GM12878 (cell line): ENCODE results near the gene ATP13A4. TPM values are rescaled to one million over a fixed set of nuclear protein-coding genes. Genes with fewer than 3 reads are reported as not detected.

ENCODE experiments used
- ATAC-seq: fragments of 200-7000 bp; cut with Tn5 transposase; 3 replicates; pipeline ENCODE4 v1.9.1; 2020; ENCODE audit warnings: mild to moderate bottlenecking, moderate library complexity
- BruUV-seq: library from RNA; stranded (reverse); fragments of 400-500 nt; replicated peaks from 2 replicates; lab custom pipeline; 2021; lab: Mats Ljungman, UMichigan
- CTCF ChIA-PET: fragments of 300-600 bp; sonication (Branson Sonifier 250); formaldehyde crosslinking; extraction: SDS; loops from one replicate; lab custom pipeline; 2021; ENCODE audit warnings: inconsistent platforms; lab: Yijun Ruan, JAX
- POLR2A ChIA-PET: fragments of 350-600 bp; formaldehyde crosslinking; extraction: SDS; loops from one replicate; lab custom pipeline; 2021; ENCODE audit warnings: inconsistent platforms; lab: Charles Lee
- RAD21 ChIA-PET: fragments of 300-600 bp; sonication (Branson Sonifier 250); formaldehyde crosslinking; loops from one replicate; lab custom pipeline; 2023; ENCODE audit warnings: antibody characterized with exemption; ENCODE audit not compliant: unreplicated experiment; lab: Charles Lee
- SMC1A ChIA-PET: fragments of 300-600 bp; sonication (Branson Sonifier 250); formaldehyde crosslinking; loops from one replicate; lab custom pipeline; 2023; ENCODE audit not compliant: unreplicated experiment, uncharacterized antibody; lab: Charles Lee
- DNase-seq: peaks from one replicate; pipeline ENCODE4 v3.0.0-alpha.2; 2011; ENCODE audit warnings: low read depth, low spot score
- FAIRE-seq: peaks from 3 replicates; lab custom pipeline; 2011; peaks lifted over from hg19 to GRCh38; lab: Jason Lieb, UNC
- H2AFZ ChIP-seq: 2 replicates; pipeline ENCODE4 v1.6.0; 2011; ENCODE audit warnings: low read depth, low read length, control low read depth; ENCODE audit not compliant: control insufficient read depth
- H3K27ac ChIP-seq: 2 replicates; pipeline ENCODE4 v1.5.1; 2011; ENCODE audit warnings: control low read depth; ENCODE audit not compliant: control insufficient read depth, insufficient read depth
- H3K27me3 ChIP-seq, 2 experiments: replicated peaks in 1 of 2; 2 replicates each; pipeline versions ENCODE4 v1.6.0 to v1.6.1; 2011; ENCODE audit warnings: low read length in 1 of 2; ENCODE audit not compliant: control insufficient read depth in 2 of 2, insufficient read depth in 2 of 2
- H3K36me3 ChIP-seq, 2 experiments: 2 replicates each; pipeline ENCODE4 v1.5.1; 2011; ENCODE audit warnings: low read length in 1 of 2; ENCODE audit not compliant: control insufficient read depth in 2 of 2, insufficient read depth in 2 of 2
- H3K4me1 ChIP-seq: 2 replicates; pipeline ENCODE4 v1.6.1; 2011; ENCODE audit warnings: mild to moderate bottlenecking, low read length, moderate library complexity, mixed read lengths; ENCODE audit not compliant: control insufficient read depth, insufficient read depth
- H3K4me2 ChIP-seq: 2 replicates; pipeline ENCODE4 v1.6.0; 2011; ENCODE audit warnings: control low read depth; ENCODE audit not compliant: control insufficient read depth, insufficient read depth
- H3K4me3 ChIP-seq: fragments of 200-600 bp; sonication (generic); 2 replicates; pipeline ENCODE4 v1.5.1; 2016
- H3K79me2 ChIP-seq: 2 replicates; pipeline ENCODE4 v1.6.0; 2011; ENCODE audit warnings: low read length; ENCODE audit not compliant: control insufficient read depth, insufficient read depth
- H3K9ac ChIP-seq: 2 replicates; pipeline ENCODE4 v1.8.0; 2011; ENCODE audit warnings: low read length, control low read depth, mixed read lengths; ENCODE audit not compliant: control insufficient read depth, insufficient read depth
- H3K9me3 ChIP-seq: replicated peaks from 3 replicates; pipeline ENCODE4 v1.5.1; 2011; ENCODE audit warnings: mild to moderate bottlenecking, low read length; ENCODE audit not compliant: control insufficient read depth, insufficient read depth
- H4K20me1 ChIP-seq: 2 replicates; pipeline ENCODE4 v1.6.0; 2011; ENCODE audit not compliant: control insufficient read depth, insufficient read depth
- CEBPB ChIP-seq, 2 experiments: fragments of 150-350 bp in 1 of 2; IDR thresholded peaks; 2 replicates each; pipeline ENCODE4 v1.6.1; 2012 to 2014; ENCODE audit warnings: low read depth in 2 of 2, low read length in 2 of 2, borderline replicate concordance in 1 of 2, inconsistent platforms in 1 of 2
- CHD1 ChIP-seq: IDR thresholded peaks from 2 replicates; pipeline ENCODE4 v1.6.1; 2012; ENCODE audit warnings: low read depth, low read length, improper control_type of control experiment
- CTCF ChIP-seq, 3 experiments: IDR thresholded peaks in 2 of 3; conservative IDR thresholded peaks in 1 of 3; 2 replicates each; pipeline ENCODE4 v1.5.1; 2011; ENCODE audit warnings: low read depth in 3 of 3, low read length in 3 of 3, mild to moderate bottlenecking in 3 of 3, control low read depth in 2 of 3, moderate library complexity in 2 of 3, inconsistent platforms in 1 of 3, mixed read lengths in 1 of 3; ENCODE audit not compliant: control insufficient read depth in 2 of 3, insufficient read depth in 1 of 3; ENCODE audit errors: extremely low read depth in 1 of 3
- DPF2 ChIP-seq: fragments of 450-650 bp; IDR thresholded peaks from 2 replicates; pipeline ENCODE4 v1.6.1; 2017; ENCODE audit warnings: mild to moderate bottlenecking
- EP300 ChIP-seq, 2 experiments: fragments of 150-350 bp in 1 of 2; IDR thresholded peaks; 2 replicates each; pipeline ENCODE4 v1.6.1; 2011 to 2012; ENCODE audit warnings: low read depth in 2 of 2, low read length in 2 of 2, borderline replicate concordance in 1 of 2, improper control_type of control experiment in 1 of 2, inconsistent platforms in 1 of 2; ENCODE audit not compliant: control insufficient read depth in 1 of 2
- MYC ChIP-seq: IDR thresholded peaks from 2 replicates; pipeline ENCODE4 v1.6.1; 2011; ENCODE audit warnings: mild to moderate bottlenecking, low read length, moderate library complexity, inconsistent platforms; ENCODE audit not compliant: insufficient read depth, insufficient replicate concordance, insufficient read length, severe bottlenecking
- RAD21 ChIP-seq: IDR thresholded peaks from 2 replicates; pipeline ENCODE4 v1.6.1; 2011; ENCODE audit warnings: mild to moderate bottlenecking, low read depth, low read length, moderate library complexity; ENCODE audit not compliant: insufficient read depth
- RCOR1 ChIP-seq: conservative IDR thresholded peaks from 2 replicates; pipeline ENCODE4 v1.6.1; 2012; ENCODE audit warnings: low read depth, low read length, improper control_type of control experiment
- RELA ChIP-seq: fragments of 450-650 bp; IDR thresholded peaks from 2 replicates; pipeline ENCODE4 v1.8.0; 2014; ENCODE audit warnings: borderline replicate concordance; ENCODE audit not compliant: partially characterized antibody
- RELB ChIP-seq: fragments of 450-650 bp; IDR thresholded peaks from 2 replicates; pipeline ENCODE4 v1.6.1; 2017; ENCODE audit warnings: low read depth, mild to moderate bottlenecking, moderate library complexity
- SMAD1 ChIP-seq: fragments of 450-650 bp; IDR thresholded peaks from 2 replicates; pipeline ENCODE4 v1.6.1; 2018; ENCODE audit warnings: mild to moderate bottlenecking, low read depth; ENCODE audit not compliant: partially characterized antibody
- SMAD5 ChIP-seq: IDR thresholded peaks from 2 replicates; pipeline ENCODE4 v1.6.1; 2016; ENCODE audit warnings: antibody characterized with exemption, low read depth
- SUZ12 ChIP-seq: fragments of 200-600 bp; sonication (generic); IDR thresholded peaks from one replicate; pipeline ENCODE4 v1.6.1; 2018; ENCODE audit warnings: antibody characterized with exemption, mild to moderate bottlenecking; ENCODE audit not compliant: unreplicated experiment
- TAF1 ChIP-seq: IDR thresholded peaks from 2 replicates; pipeline ENCODE4 v1.6.1; 2011; ENCODE audit warnings: mild to moderate bottlenecking, low read depth, low read length, borderline replicate concordance
- ZNF274 ChIP-seq: IDR thresholded peaks from one replicate; pipeline ENCODE4 v1.8.0; 2011; ENCODE audit not compliant: insufficient read length, insufficient read depth
- in situ Hi-C: fragments of 300-500 bp; cut with MboI; formaldehyde crosslinking; loops from 9 replicates; pipeline ENCODE4 v1.14.3; 2018; ENCODE audit warnings: mixed read lengths
- intact Hi-C: fragments of 100-400 bp; cut with micrococcal nuclease; formaldehyde crosslinking; loops from one replicate; pipeline ENCODE4 v1.14.2; 2022; ENCODE audit not compliant: unreplicated experiment
- polyA plus RNA-seq, 11 experiments: library from polyadenylated mRNA; depleted of rRNA in 4 of 11; unstranded in 6 of 11; stranded (reverse) in 5 of 11; fragments of >200 nt; fragmentation: Nextera tagmentation in 4 of 11; fragmentation: Illumina TruSeq in 1 of 11; extraction: Ambion mirVana in 4 of 11; extraction: Trizol in 1 of 11; gene quantifications; 1 replicate in 1 of 11; 2 replicates in 10 of 11; pipeline versions ENCODE4 v1.2.1 to v1.2.3, GENCODE V29; 2011 to 2016; ENCODE audit warnings: inconsistent platforms in 2 of 11, missing spikeins in 2 of 11, low read depth in 1 of 11
- total RNA-seq, 4 experiments: library from RNA; depleted of rRNA in 3 of 4; stranded (reverse); fragments of >200 nt in 3 of 4; fragmentation: Illumina TruSeq in 1 of 4; extraction: Trizol in 1 of 4; gene quantifications; 2 replicates each; pipeline versions ENCODE4 v1.2.1 to v1.2.3, GENCODE V29; 2013 to 2021
- TF ChIP-seq, protein P1 (sequence below): fragments of 450-650 bp; IDR thresholded peaks from 2 replicates; pipeline ENCODE4 v1.6.1; 2017; ENCODE audit warnings: mild to moderate bottlenecking

ATP13A4 gene
- total and polyA plus RNA-seq, 10 of the 15 experiments (the other 5 are each of a cell fraction or from before 2014, with no cell fraction given): 0.29 to 1.7 (median 1.0) TPM; not detected in 1

DNA sequence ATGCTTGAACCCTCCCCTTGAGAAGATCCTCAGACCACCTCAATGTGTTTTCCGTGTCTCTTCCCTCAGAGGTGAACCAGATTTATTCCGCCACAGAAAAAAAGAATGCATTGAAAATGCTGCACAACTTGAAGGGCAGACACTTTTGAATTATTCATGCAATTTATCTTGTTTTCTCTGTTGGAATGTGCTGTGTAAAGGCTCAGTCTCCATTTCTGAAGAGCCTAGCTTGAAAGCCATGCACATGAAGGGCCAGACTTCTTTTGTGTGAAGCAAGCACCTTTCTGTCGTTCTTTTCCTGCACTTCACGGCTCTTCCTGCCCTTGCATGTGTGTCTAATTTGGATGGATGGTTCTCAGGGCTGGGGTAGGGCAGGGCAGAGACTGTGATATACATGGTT is 97.2 kb downstream of the ATP13A4 start (continued):
- no peak for TF ChIP-seq RELA
- TF ChIP-seq DPF2: no peak
- TF ChIP-seq RELB: no peak
- TF ChIP-seq SMAD5: no peak
- no peak for TF ChIP-seq CEBPB (IDR thresholded peaks at IDR 0.05; ENCODE audit: borderline replicate concordance in 1 of 2, low read depth in 2 of 2, low read length in 2 of 2)
- no peak for TF ChIP-seq TAF1
- no peak for TF ChIP-seq MYC

DNA sequence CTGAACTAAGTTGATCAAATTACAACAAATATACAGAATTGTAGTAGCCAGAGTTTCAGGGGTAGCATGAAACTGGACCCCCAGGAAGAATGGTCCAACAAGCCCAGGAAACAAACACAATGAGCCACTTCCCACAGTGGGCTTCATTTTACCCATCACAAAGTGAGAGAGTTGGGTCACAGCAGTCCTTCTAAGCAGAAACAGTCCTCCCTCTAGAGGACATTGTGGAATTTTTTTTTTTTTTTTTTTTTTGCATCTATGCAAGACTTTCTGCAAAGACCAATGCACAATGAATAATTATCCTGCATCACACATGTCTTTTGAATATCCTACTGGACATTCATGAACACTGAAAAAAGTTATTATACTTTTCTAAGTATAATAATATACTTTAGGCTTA is 102.4 kb downstream of the ATP13A4 start:
- Histone ChIP-seq H3K79me2 (no peaks in the 10 kb centered on the region), H2AFZ (no peak overlapping the region), H3K9me3 (no peaks in the 10 kb centered on the region), H3K27me3 (no peaks in the 10 kb centered on the region), H3K36me3 (no peaks in the 10 kb centered on the region), H3K4me2 (no peak overlapping the region), H4K20me1 (no peaks in the 10 kb centered on the region)
- intact Hi-C loops: no loop called here
- FAIRE-seq (no peak), DNase-seq (no peak)
- in situ Hi-C loops: no loop called here
- no TSS peak for BruUV-seq
- POLR2A ChIA-PET: no interaction called here
- RAD21 ChIA-PET: no interaction called here
- SMC1A ChIA-PET: no interaction called here
- TF ChIP-seq SMAD1 (no peak), CHD1 (no peak), CTCF (IDR thresholded peaks at IDR 0.05 in 2 of 3, conservative IDR thresholded peaks at IDR 0.05 in 1 of 3; ENCODE audit: control insufficient read depth in 2 of 3, extremely low read depth in 1 of 3, insufficient read depth in 1 of 3, low read depth in 3 of 3, low read length in 3 of 3) (0 out of 6 replicates have a peak, but pooled peaks of 2 of the 3 experiments have one; percentile 4 to 9), EP300 (IDR thresholded peaks at IDR 0.05; ENCODE audit: borderline replicate concordance in 1 of 2, control insufficient read depth in 1 of 2, low read depth in 2 of 2, low read length in 2 of 2) (no peak), RAD21 (0 out of 2 replicates have a peak, but pooled peaks have one; percentile 20), SUZ12 (no peak), RCOR1 (no peak), ZNF274 (no peak)
- TF ChIP-seq, protein P1, sequence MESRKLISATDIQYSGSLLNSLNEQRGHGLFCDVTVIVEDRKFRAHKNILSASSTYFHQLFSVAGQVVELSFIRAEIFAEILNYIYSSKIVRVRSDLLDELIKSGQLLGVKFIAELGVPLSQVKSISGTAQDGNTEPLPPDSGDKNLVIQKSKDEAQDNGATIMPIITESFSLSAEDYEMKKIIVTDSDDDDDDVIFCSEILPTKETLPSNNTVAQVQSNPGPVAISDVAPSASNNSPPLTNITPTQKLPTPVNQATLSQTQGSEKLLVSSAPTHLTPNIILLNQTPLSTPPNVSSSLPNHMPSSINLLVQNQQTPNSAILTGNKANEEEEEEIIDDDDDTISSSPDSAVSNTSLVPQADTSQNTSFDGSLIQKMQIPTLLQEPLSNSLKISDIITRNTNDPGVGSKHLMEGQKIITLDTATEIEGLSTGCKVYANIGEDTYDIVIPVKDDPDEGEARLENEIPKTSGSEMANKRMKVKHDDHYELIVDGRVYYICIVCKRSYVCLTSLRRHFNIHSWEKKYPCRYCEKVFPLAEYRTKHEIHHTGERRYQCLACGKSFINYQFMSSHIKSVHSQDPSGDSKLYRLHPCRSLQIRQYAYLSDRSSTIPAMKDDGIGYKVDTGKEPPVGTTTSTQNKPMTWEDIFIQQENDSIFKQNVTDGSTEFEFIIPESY: no peak
- TF ChIP-seq, all 136 proteins: peak for 2
- Histone ChIP-seq H3K4me1 (no peaks in the 10 kb centered on the region), H3K9ac (no peak overlapping the region), H3K4me3 (no peak overlapping the region), H3K27ac (no peak overlapping the region)
- CTCF ChIA-PET: no interaction called here
- ATAC-seq: no peak
